Endodermal cell (in vitro differentiated cells): ENCODE results near the gene EPHB3. TPM values are rescaled to one million over a fixed set of nuclear protein-coding genes. Genes with fewer than 3 reads are reported as not detected.

Experiments
- DNase-seq: peaks from one replicate; pipeline ENCODE4 v3.0.0-alpha.2; 2017
- H3K27ac ChIP-seq: 2 replicates; pipeline ENCODE4 v1.5.1; 2013; ENCODE audit warnings: mild to moderate bottlenecking, low read depth, low read length, moderate library complexity
- H3K27me3 ChIP-seq: 2 replicates; pipeline ENCODE4 v1.6.1; 2013; ENCODE audit warnings: mild to moderate bottlenecking, low read length, moderate library complexity; ENCODE audit not compliant: insufficient read depth, control insufficient read depth, poor library complexity, severe bottlenecking
- H3K36me3 ChIP-seq: 2 replicates; pipeline ENCODE4 v1.7.0; 2013; ENCODE audit warnings: mild to moderate bottlenecking, low read length, moderate library complexity; ENCODE audit not compliant: control insufficient read depth, insufficient read depth
- H3K4me1 ChIP-seq: one replicate; pipeline ENCODE4 v1.7.0; 2013; ENCODE audit warnings: low read length; ENCODE audit not compliant: control insufficient read depth, insufficient read depth
- H3K4me3 ChIP-seq: 2 replicates; pipeline ENCODE4 v1.5.1; 2013; ENCODE audit warnings: mild to moderate bottlenecking, low read length, moderate library complexity
- H3K9ac ChIP-seq: 2 replicates; pipeline ENCODE4 v1.6.1; 2013; ENCODE audit warnings: mild to moderate bottlenecking, low read length, moderate library complexity; ENCODE audit not compliant: poor library complexity, severe bottlenecking; ENCODE audit errors: extremely low read depth
- H3K9me3 ChIP-seq: 2 replicates; pipeline ENCODE4 v1.6.1; 2013; ENCODE audit warnings: mild to moderate bottlenecking, low read length, moderate library complexity; ENCODE audit not compliant: control insufficient read depth
- H3K27ac Mint-ChIP-seq: 2 replicates; pipeline ENCODE4 v1.8.0; 2020; ENCODE audit warnings: mixed read lengths
- H3K27me3 Mint-ChIP-seq: 2 replicates; pipeline ENCODE4 v1.8.0; 2021; ENCODE audit warnings: mild to moderate bottlenecking, mixed read lengths; ENCODE audit not compliant: insufficient read depth
- H3K36me3 Mint-ChIP-seq: 2 replicates; pipeline ENCODE4 v1.8.0; 2020; ENCODE audit warnings: low read depth, mixed read lengths
- H3K4me1 Mint-ChIP-seq: 2 replicates; pipeline ENCODE4 v1.8.0; 2020; ENCODE audit warnings: mixed read lengths
- H3K4me3 Mint-ChIP-seq: 2 replicates; pipeline ENCODE4 v1.8.0; 2020; ENCODE audit warnings: mild to moderate bottlenecking, moderate library complexity, mixed read lengths
- H3K9me3 Mint-ChIP-seq: 2 replicates; pipeline ENCODE4 v1.8.0; 2020; ENCODE audit warnings: mild to moderate bottlenecking, mixed read lengths
- CTCF ChIP-seq: fragments of 200-600 bp; sonication (generic); conservative IDR thresholded peaks from 2 replicates; pipeline ENCODE4 v1.5.0; 2021; ENCODE audit warnings: antibody characterized with exemption, mild to moderate bottlenecking
- WGBS, 2 experiments: methylation state at CpG; one replicate each; pipeline versions ENCODE4 v1.1.5 to v1.1.7; 2013; ENCODE audit warnings: missing lambda C conversion rate in 2 of 2, mixed read lengths in 1 of 2; ENCODE audit not compliant: insufficient coverage in 1 of 2, insufficient read length in 1 of 2; 5-methylcytosine and 5-hydroxymethylcytosine counted together
- total RNA-seq, 2 donors: library from RNA; stranded (reverse); fragmentation: NEBNext Ultra II Directional in 1 of 2; extraction: Animal tissue kit (Norgen Biotek cat#: 25700) in 1 of 2; gene quantifications; 2 replicates in 1 of 2; 3 replicates in 1 of 2; pipeline ENCODE4 v1.2.1, GENCODE V29; 2021

Gene EPHB3
- total RNA-seq, 2 donors from 2014 or later = 32.7 to 36.9 TPM

- peaks cover 20% of the 10 kb centered on the region for H3K4me1 ChIP-seq
- Mint-ChIP-seq H3K27me3 (no peaks in the 10 kb centered on the region), H3K27ac (no peak overlapping the region), H3K4me3 (no peak overlapping the region), H3K9me3 (no peaks in the 10 kb centered on the region), H3K36me3 (no peaks in the 10 kb centered on the region), H3K4me1 (peaks cover 24% of the 10 kb centered on the region)
- H3K4me3 ChIP-seq = no peak overlapping the region
- no peaks in the 10 kb centered on the region for H3K27me3 ChIP-seq
- no peak overlapping the region for H3K9ac ChIP-seq
- TF ChIP-seq CTCF = no peak
- no peaks in the 10 kb centered on the region for H3K36me3 ChIP-seq
- no peak for DNase-seq
- no peaks in the 10 kb centered on the region for H3K9me3 ChIP-seq
- 72 to 83% methylated on average over 3 to 6 of the region's 6 CpGs for WGBS, 2 experiments
- no peak overlapping the region for H3K27ac ChIP-seq
Observed at GRCh38 chr3:184626923-184627322, 65.3 kb downstream of the EPHB3 start.

- Histone ChIP-seq H3K27ac (peak overlapping the region; percentile 32), H3K9me3 (no peaks in the 10 kb centered on the region), H3K4me3 (no peak overlapping the region), H3K36me3 (no peaks in the 10 kb centered on the region), H3K27me3 (no peaks in the 10 kb centered on the region), H3K4me1 (peaks cover 20% of the 10 kb centered on the region), H3K9ac (peak overlapping the region; percentile 20)
- peak; percentile 49 for TF ChIP-seq CTCF
- Mint-ChIP-seq H3K27ac (peak overlapping the region; percentile 40), H3K4me1 (peaks cover 42% of the 10 kb centered on the region), H3K36me3 (no peaks in the 10 kb centered on the region), H3K4me3 (no peak overlapping the region), H3K9me3 (no peaks in the 10 kb centered on the region), H3K27me3 (peaks cover 5% of the 10 kb centered on the region)
- DNase-seq = peak; percentile 87
- WGBS, 2 experiments = 49 to 66% methylated on average over 13 to 20 of the region's 23 CpGs
Observed at GRCh38 chr3:184629555-184630160, 68.1 kb downstream of the EPHB3 start.

- Mint-ChIP-seq H3K27me3 (peaks cover 10% of the 10 kb centered on the region), H3K9me3 (no peaks in the 10 kb centered on the region), H3K4me1 (peaks cover 46% of the 10 kb centered on the region), H3K36me3 (no peaks in the 10 kb centered on the region), H3K4me3 (no peak overlapping the region), H3K27ac (no peak overlapping the region)
- no peaks in the 10 kb centered on the region for H3K36me3 ChIP-seq
- H3K9ac ChIP-seq = no peak overlapping the region
- no peak for DNase-seq
- no peaks in the 10 kb centered on the region for H3K9me3 ChIP-seq
- no peaks in the 10 kb centered on the region for H3K27me3 ChIP-seq
- no peak overlapping the region for H3K4me3 ChIP-seq
- no peak for TF ChIP-seq CTCF
- peaks cover 20% of the 10 kb centered on the region for H3K4me1 ChIP-seq
- 85 to 90% methylated on average over 13 to 15 of the region's 15 CpGs for WGBS, 2 experiments
- no peak overlapping the region for H3K27ac ChIP-seq
Observed at GRCh38 chr3:184630861-184631471, 69.4 kb downstream of the EPHB3 start.
